ENCODE data around the gene PDE5A.

The PDE5A gene

GRCh38 chr4:119627267-119628255 is 1.0 kb downstream of the PDE5A start:
- Histone ChIP-seq H2BK12ac (ENCODE audit: low read length in 2 of 2) (peak overlapping the region; percentile 76 to 98), H2BK15ac (ENCODE audit: low read depth, poor library complexity, severe bottlenecking) (peak overlapping the region; percentile 74), H3K4me3 (ENCODE audit: insufficient read depth in 1 of 2, low read depth in 1 of 2, low read length in 2 of 2) (peak overlapping the region; percentile 67 to 90), H3K9me3 (ENCODE audit: control insufficient read depth, low read length) (no peaks in the 10 kb centered on the region), H3K23ac (ENCODE audit: low read length in 2 of 2) (peak overlapping the region in 1 of 2 experiments; percentile 97), H4K8ac (ENCODE audit: low read length) (peak overlapping the region; percentile 90), H3K18ac (ENCODE audit: low read depth in 1 of 2, low read length in 2 of 2) (peak overlapping the region; percentile 95 to 98), H3K27me3 (ENCODE audit: control insufficient read depth in 1 of 2, insufficient read depth in 1 of 2, low read length in 2 of 2) (no peaks in the 10 kb centered on the region), H2AK5ac (ENCODE audit: low read length, severe bottlenecking) (no peak overlapping the region), H3K4me1 (ENCODE audit: control insufficient read depth, insufficient read depth, low read depth, low read length) (peaks cover 10% of the 10 kb centered on the region), H3K9ac (ENCODE audit: low read length) (peak overlapping the region; percentile 84), H3K4me2 (ENCODE audit: low read length, poor library complexity, severe bottlenecking) (peak overlapping the region; percentile 96), H2BK120ac (ENCODE audit: low read depth, low read length) (peak overlapping the region; percentile 88), H2AFZ (ENCODE audit: low read depth, low read length) (peak overlapping the region; percentile 29), H3K14ac (ENCODE audit: low read length in 2 of 2) (peak overlapping the region in 1 of 2 experiments; percentile 99), H4K91ac (ENCODE audit: low read length) (peak overlapping the region; percentile 83), H3K79me1 (replicated peaks; ENCODE audit: low read length, poor library complexity, severe bottlenecking) (no peaks in the 10 kb centered on the region), H3K27ac (ENCODE audit: low read length, poor library complexity, severe bottlenecking) (peak overlapping the region; percentile 64), H2BK5ac (ENCODE audit: low read depth, low read length, poor library complexity, severe bottlenecking) (no peak overlapping the region), H3K36me3 (ENCODE audit: control insufficient read depth in 1 of 2, insufficient read depth in 2 of 2, low read depth in 1 of 2, low read length in 2 of 2) (no peaks in the 10 kb centered on the region), H3K4ac (ENCODE audit: low read depth in 1 of 2, low read length in 2 of 2) (peak overlapping the region; percentile 91 to 100)
- DNase-seq, result peak; percentile 82
- WGBS, result under 1% methylated on average over 72 of the region's 90 CpGs

- Histone ChIP-seq H3K4ac (ENCODE audit: low read depth in 1 of 2, low read length in 2 of 2) (peak overlapping the region in 1 of 2 experiments; percentile 24), H2AK5ac (ENCODE audit: low read length, severe bottlenecking) (no peak overlapping the region), H3K23ac (ENCODE audit: low read length in 2 of 2) (no peak overlapping the region), H3K36me3 (ENCODE audit: control insufficient read depth in 1 of 2, insufficient read depth in 2 of 2, low read depth in 1 of 2, low read length in 2 of 2) (no peaks in the 10 kb centered on the region), H2AFZ (ENCODE audit: low read depth, low read length) (peak overlapping the region; percentile 29), H2BK5ac (ENCODE audit: low read depth, low read length, poor library complexity, severe bottlenecking) (no peak overlapping the region), H3K9me3 (ENCODE audit: control insufficient read depth, low read length) (no peaks in the 10 kb centered on the region), H3K4me2 (ENCODE audit: low read length, poor library complexity, severe bottlenecking) (peak overlapping the region; percentile 96), H3K18ac (ENCODE audit: low read depth in 1 of 2, low read length in 2 of 2) (peak overlapping the region in 1 of 2 experiments; percentile 71), H3K27me3 (ENCODE audit: control insufficient read depth in 1 of 2, insufficient read depth in 1 of 2, low read length in 2 of 2) (no peaks in the 10 kb centered on the region), H4K8ac (ENCODE audit: low read length) (no peak overlapping the region), H3K79me1 (replicated peaks; ENCODE audit: low read length, poor library complexity, severe bottlenecking) (no peaks in the 10 kb centered on the region), H2BK120ac (ENCODE audit: low read depth, low read length) (no peak overlapping the region), H2BK15ac (ENCODE audit: low read depth, poor library complexity, severe bottlenecking) (no peak overlapping the region), H2BK12ac (ENCODE audit: low read length in 2 of 2) (peak overlapping the region in 1 of 2 experiments; percentile 18), H3K27ac (ENCODE audit: low read length, poor library complexity, severe bottlenecking) (no peak overlapping the region), H3K4me3 (ENCODE audit: insufficient read depth in 1 of 2, low read depth in 1 of 2, low read length in 2 of 2) (peak overlapping the region; percentile 67 to 90), H3K9ac (ENCODE audit: low read length) (peak overlapping the region; percentile 84), H3K4me1 (ENCODE audit: control insufficient read depth, insufficient read depth, low read depth, low read length) (peaks cover 10% of the 10 kb centered on the region), H4K91ac (ENCODE audit: low read length) (no peak overlapping the region), H3K14ac (ENCODE audit: low read length in 2 of 2) (no peak overlapping the region)
- WGBS, result 1% methylated on average over 11 of the region's 18 CpGs
- DNase-seq, result no peak
Measured at GRCh38 chr4:119626943-119627266, 1.7 kb downstream of the PDE5A start.

- H3K4me3 ChIP-seq (ENCODE audit: insufficient read depth in 1 of 2, low read depth in 1 of 2, low read length in 2 of 2), result peak overlapping the region in 1 of 2 experiments; percentile 90
Measured at GRCh38 chr4:119626420-119626819, 2.2 kb downstream of the PDE5A start.

GRCh38 chr4:119625761-119626160 is 2.8 kb downstream of the PDE5A start:
- Histone ChIP-seq H3K14ac (ENCODE audit: low read length in 2 of 2) (no peak overlapping the region), H3K27ac (ENCODE audit: low read length, poor library complexity, severe bottlenecking) (no peak overlapping the region)
- no peak for DNase-seq

More at GRCh38 chr4:119626420-119626819, 2.2 kb downstream of the PDE5A start:
- Histone ChIP-seq H2BK120ac (ENCODE audit: low read depth, low read length) (no peak overlapping the region), H3K18ac (ENCODE audit: low read depth in 1 of 2, low read length in 2 of 2) (peak overlapping the region in 1 of 2 experiments; percentile 31), H2AK5ac (ENCODE audit: low read length, severe bottlenecking) (no peak overlapping the region), H3K23ac (ENCODE audit: low read length in 2 of 2) (no peak overlapping the region), H2BK15ac (ENCODE audit: low read depth, poor library complexity, severe bottlenecking) (no peak overlapping the region), H2BK12ac (ENCODE audit: low read length in 2 of 2) (no peak overlapping the region), H4K8ac (ENCODE audit: low read length) (no peak overlapping the region), H3K9me3 (ENCODE audit: control insufficient read depth, low read length) (no peaks in the 10 kb centered on the region), H3K79me1 (replicated peaks; ENCODE audit: low read length, poor library complexity, severe bottlenecking) (no peaks in the 10 kb centered on the region), H3K9ac (ENCODE audit: low read length) (peak overlapping the region; percentile 84), H3K36me3 (ENCODE audit: control insufficient read depth in 1 of 2, insufficient read depth in 2 of 2, low read depth in 1 of 2, low read length in 2 of 2) (no peaks in the 10 kb centered on the region), H3K27me3 (ENCODE audit: control insufficient read depth in 1 of 2, insufficient read depth in 1 of 2, low read length in 2 of 2) (no peaks in the 10 kb centered on the region), H4K91ac (ENCODE audit: low read length) (no peak overlapping the region), H3K4me1 (ENCODE audit: control insufficient read depth, insufficient read depth, low read depth, low read length) (peaks cover 10% of the 10 kb centered on the region), H3K14ac (ENCODE audit: low read length in 2 of 2) (no peak overlapping the region), H3K4me2 (ENCODE audit: low read length, poor library complexity, severe bottlenecking) (peak overlapping the region; percentile 96), H2AFZ (ENCODE audit: low read depth, low read length) (no peak overlapping the region), H3K4ac (ENCODE audit: low read depth in 1 of 2, low read length in 2 of 2) (peak overlapping the region in 1 of 2 experiments; percentile 19), H2BK5ac (ENCODE audit: low read depth, low read length, poor library complexity, severe bottlenecking) (no peak overlapping the region), H3K27ac (ENCODE audit: low read length, poor library complexity, severe bottlenecking) (no peak overlapping the region)
- DNase-seq, result peak; percentile 34
- WGBS, result 56% methylated on average over 8 of the region's 11 CpGs

More at GRCh38 chr4:119625761-119626160, 2.8 kb downstream of the PDE5A start:
- no peak overlapping the region for H3K23ac ChIP-seq (ENCODE audit: low read length in 2 of 2)
- H3K79me1 ChIP-seq (replicated peaks; ENCODE audit: low read length, poor library complexity, severe bottlenecking), result peaks cover 2% of the 10 kb centered on the region
- no peaks in the 10 kb centered on the region for H3K27me3 ChIP-seq (ENCODE audit: control insufficient read depth in 1 of 2, insufficient read depth in 1 of 2, low read length in 2 of 2)
- WGBS, result 80% methylated on average over 1 of the region's 2 CpGs
- no peak overlapping the region for H3K4ac ChIP-seq (ENCODE audit: low read depth in 1 of 2, low read length in 2 of 2)
- peak overlapping the region; percentile 84 for H3K9ac ChIP-seq (ENCODE audit: low read length)
- H2AFZ ChIP-seq (ENCODE audit: low read depth, low read length), result no peak overlapping the region
- H4K8ac ChIP-seq (ENCODE audit: low read length), result no peak overlapping the region
- no peak overlapping the region for H2BK12ac ChIP-seq (ENCODE audit: low read length in 2 of 2)
- no peak overlapping the region for H3K4me2 ChIP-seq (ENCODE audit: low read length, poor library complexity, severe bottlenecking)
- H2AK5ac ChIP-seq (ENCODE audit: low read length, severe bottlenecking), result no peak overlapping the region
- H3K4me3 ChIP-seq (ENCODE audit: insufficient read depth in 1 of 2, low read depth in 1 of 2, low read length in 2 of 2), result no peak overlapping the region
- H3K9me3 ChIP-seq (ENCODE audit: control insufficient read depth, low read length), result no peaks in the 10 kb centered on the region
- no peak overlapping the region for H3K18ac ChIP-seq (ENCODE audit: low read depth in 1 of 2, low read length in 2 of 2)
- H4K91ac ChIP-seq (ENCODE audit: low read length), result no peak overlapping the region
- H3K36me3 ChIP-seq (ENCODE audit: control insufficient read depth in 1 of 2, insufficient read depth in 2 of 2, low read depth in 1 of 2, low read length in 2 of 2), result no peaks in the 10 kb centered on the region
- H2BK120ac ChIP-seq (ENCODE audit: low read depth, low read length), result no peak overlapping the region
- no peak overlapping the region for H2BK15ac ChIP-seq (ENCODE audit: low read depth, poor library complexity, severe bottlenecking)
- no peak overlapping the region for H2BK5ac ChIP-seq (ENCODE audit: low read depth, low read length, poor library complexity, severe bottlenecking)
- H3K4me1 ChIP-seq (ENCODE audit: control insufficient read depth, insufficient read depth, low read depth, low read length), result peaks cover 10% of the 10 kb centered on the region
